Measurements from ENCODE around the gene EEF1AKMT3. TPM values are rescaled to one million over a fixed set of nuclear protein-coding genes. Genes with fewer than 3 reads are reported as not detected.

The EEF1AKMT3 gene
- total and polyA plus RNA-seq, 9 of the 15 experiments (the other 6 are each of a cell fraction or from before 2014, with no cell fraction given) = 4.1 to 17.2 (median 7.9) TPM

DNA sequence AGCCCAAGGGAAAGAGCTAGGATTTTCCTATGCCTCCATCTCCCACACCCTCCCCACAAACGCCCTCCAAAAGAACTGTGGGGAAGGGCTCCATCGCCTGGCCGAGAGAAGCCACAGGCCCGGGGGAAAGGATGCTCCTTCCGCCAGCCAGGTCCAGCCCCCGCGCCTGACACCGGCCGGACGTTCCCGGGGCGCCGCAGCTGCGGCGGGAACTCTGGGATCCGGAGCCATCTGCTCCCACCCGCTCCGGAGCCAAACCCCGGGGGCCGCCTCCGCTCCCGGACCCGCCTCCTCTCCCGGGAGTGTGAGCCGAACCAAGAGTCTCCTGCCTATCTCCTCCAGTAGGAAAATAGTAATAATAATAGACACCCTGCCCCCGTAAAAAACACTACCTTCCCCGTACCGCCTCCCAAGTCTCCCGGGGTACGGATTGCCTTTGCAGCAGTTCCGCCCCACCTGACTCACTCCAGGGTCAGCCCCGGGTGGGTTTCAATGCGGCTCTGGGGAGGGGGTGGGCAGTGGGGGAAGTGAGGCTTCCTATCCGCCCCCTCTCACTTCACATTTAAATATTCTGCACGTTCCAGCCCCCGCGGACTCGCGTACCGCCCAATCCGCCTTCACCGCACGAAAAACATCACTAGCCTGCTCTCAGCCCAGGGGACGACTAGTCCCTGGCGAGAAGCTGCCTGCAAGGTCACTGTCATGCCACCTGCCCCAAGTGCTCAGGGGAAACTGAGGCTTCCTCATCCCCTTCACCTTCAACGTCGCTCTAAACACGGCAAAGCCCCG is 36.3 kb upstream of the EEF1AKMT3 start (continued):
- TF ChIP-seq, protein P1, sequence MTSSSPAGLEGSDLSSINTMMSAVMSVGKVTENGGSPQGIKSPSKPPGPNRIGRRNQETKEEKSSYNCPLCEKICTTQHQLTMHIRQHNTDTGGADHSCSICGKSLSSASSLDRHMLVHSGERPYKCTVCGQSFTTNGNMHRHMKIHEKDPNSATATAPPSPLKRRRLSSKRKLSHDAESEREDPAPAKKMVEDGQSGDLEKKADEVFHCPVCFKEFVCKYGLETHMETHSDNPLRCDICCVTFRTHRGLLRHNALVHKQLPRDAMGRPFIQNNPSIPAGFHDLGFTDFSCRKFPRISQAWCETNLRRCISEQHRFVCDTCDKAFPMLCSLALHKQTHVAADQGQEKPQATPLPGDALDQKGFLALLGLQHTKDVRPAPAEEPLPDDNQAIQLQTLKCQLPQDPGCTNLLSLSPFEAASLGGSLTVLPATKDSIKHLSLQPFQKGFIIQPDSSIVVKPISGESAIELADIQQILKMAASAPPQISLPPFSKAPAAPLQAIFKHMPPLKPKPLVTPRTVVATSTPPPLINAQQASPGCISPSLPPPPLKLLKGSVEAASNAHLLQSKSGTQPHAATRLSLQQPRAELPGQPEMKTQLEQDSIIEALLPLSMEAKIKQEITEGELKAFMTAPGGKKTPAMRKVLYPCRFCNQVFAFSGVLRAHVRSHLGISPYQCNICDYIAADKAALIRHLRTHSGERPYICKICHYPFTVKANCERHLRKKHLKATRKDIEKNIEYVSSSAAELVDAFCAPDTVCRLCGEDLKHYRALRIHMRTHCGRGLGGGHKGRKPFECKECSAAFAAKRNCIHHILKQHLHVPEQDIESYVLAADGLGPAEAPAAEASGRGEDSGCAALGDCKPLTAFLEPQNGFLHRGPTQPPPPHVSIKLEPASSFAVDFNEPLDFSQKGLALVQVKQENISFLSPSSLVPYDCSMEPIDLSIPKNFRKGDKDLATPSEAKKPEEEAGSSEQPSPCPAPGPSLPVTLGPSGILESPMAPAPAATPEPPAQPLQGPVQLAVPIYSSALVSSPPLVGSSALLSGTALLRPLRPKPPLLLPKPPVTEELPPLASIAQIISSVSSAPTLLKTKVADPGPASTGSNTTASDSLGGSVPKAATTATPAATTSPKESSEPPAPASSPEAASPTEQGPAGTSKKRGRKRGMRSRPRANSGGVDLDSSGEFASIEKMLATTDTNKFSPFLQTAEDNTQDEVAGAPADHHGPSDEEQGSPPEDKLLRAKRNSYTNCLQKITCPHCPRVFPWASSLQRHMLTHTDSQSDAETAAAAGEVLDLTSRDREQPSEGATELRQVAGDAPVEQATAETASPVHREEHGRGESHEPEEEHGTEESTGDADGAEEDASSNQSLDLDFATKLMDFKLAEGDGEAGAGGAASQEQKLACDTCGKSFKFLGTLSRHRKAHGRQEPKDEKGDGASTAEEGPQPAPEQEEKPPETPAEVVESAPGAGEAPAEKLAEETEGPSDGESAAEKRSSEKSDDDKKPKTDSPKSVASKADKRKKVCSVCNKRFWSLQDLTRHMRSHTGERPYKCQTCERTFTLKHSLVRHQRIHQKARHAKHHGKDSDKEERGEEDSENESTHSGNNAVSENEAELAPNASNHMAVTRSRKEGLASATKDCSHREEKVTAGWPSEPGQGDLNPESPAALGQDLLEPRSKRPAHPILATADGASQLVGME (CRISPR knock-in tag; IDR thresholded peaks at IDR 0.05) = peak; percentile 74; the same call in 1 of the 2 replicates
- TF ChIP-seq XRCC5 (IDR thresholded peaks at IDR 0.05; ENCODE audit: low read depth, low read length) = no peak
- TF ChIP-seq, protein P2, sequence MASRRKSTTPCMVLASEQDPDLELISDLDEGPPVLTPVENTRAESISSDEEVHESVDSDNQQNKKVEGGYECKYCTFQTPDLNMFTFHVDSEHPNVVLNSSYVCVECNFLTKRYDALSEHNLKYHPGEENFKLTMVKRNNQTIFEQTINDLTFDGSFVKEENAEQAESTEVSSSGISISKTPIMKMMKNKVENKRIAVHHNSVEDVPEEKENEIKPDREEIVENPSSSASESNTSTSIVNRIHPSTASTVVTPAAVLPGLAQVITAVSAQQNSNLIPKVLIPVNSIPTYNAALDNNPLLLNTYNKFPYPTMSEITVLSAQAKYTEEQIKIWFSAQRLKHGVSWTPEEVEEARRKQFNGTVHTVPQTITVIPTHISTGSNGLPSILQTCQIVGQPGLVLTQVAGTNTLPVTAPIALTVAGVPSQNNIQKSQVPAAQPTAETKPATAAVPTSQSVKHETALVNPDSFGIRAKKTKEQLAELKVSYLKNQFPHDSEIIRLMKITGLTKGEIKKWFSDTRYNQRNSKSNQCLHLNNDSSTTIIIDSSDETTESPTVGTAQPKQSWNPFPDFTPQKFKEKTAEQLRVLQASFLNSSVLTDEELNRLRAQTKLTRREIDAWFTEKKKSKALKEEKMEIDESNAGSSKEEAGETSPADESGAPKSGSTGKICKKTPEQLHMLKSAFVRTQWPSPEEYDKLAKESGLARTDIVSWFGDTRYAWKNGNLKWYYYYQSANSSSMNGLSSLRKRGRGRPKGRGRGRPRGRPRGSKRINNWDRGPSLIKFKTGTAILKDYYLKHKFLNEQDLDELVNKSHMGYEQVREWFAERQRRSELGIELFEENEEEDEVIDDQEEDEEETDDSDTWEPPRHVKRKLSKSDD (conservative IDR thresholded peaks at IDR 0.05; ENCODE audit: low read length) = no peak
- peak; percentile 84; the same call in 1 of the 2 replicates for TF ChIP-seq ZBTB7A (IDR thresholded peaks at IDR 0.05; ENCODE audit: borderline replicate concordance, control insufficient read depth, low read depth, low read length)
- TF ChIP-seq SIX5 (IDR thresholded peaks at IDR 0.05; ENCODE audit: borderline replicate concordance in 1 of 2, insufficient read depth in 1 of 2, low read depth in 1 of 2, low read length in 2 of 2) = no peak
- no peak for TF ChIP-seq HDAC6 (IDR thresholded peaks at IDR 0.05; ENCODE audit: low read depth, low read length)
- TF ChIP-seq SMAD2 (IDR thresholded peaks at IDR 0.05; ENCODE audit: low read depth, low read length) = no peak
- TF ChIP-seq BACH1 (tag; IDR thresholded peaks at IDR 0.05) = no peak
- TF ChIP-seq ZNF253 (CRISPR knock-in tag; conservative IDR thresholded peaks at IDR 0.05) = no peak
- TF ChIP-seq, protein P3, sequence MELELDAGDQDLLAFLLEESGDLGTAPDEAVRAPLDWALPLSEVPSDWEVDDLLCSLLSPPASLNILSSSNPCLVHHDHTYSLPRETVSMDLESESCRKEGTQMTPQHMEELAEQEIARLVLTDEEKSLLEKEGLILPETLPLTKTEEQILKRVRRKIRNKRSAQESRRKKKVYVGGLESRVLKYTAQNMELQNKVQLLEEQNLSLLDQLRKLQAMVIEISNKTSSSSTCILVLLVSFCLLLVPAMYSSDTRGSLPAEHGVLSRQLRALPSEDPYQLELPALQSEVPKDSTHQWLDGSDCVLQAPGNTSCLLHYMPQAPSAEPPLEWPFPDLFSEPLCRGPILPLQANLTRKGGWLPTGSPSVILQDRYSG (tag; conservative IDR thresholded peaks at IDR 0.05; ENCODE audit: low read depth) = no peak
- TF ChIP-seq ZNF41 (CRISPR knock-in tag; conservative IDR thresholded peaks at IDR 0.05) = no peak
- no peak for TF ChIP-seq SRSF3 (IDR thresholded peaks at IDR 0.05; ENCODE audit: insufficient read depth, low read length)
- TF ChIP-seq, protein P4, sequence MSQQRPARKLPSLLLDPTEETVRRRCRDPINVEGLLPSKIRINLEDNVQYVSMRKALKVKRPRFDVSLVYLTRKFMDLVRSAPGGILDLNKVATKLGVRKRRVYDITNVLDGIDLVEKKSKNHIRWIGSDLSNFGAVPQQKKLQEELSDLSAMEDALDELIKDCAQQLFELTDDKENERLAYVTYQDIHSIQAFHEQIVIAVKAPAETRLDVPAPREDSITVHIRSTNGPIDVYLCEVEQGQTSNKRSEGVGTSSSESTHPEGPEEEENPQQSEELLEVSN (IDR thresholded peaks at IDR 0.05; ENCODE audit: borderline replicate concordance in 1 of 2, extremely low read depth in 1 of 2, insufficient read depth in 1 of 2, insufficient read length in 1 of 2, low read depth in 1 of 2, low read length in 1 of 2, poor library complexity in 1 of 2, severe bottlenecking in 1 of 2) = peak in 1 of 2 experiments; percentile 67

Data from K562 (cell line).